HG03045 (cell line): ENCODE data around the gene ACSF3.

Experiments used
- ATAC-seq: cut with Tn5 transposase; IDR thresholded peaks from one replicate; pipeline ENCODE4 v1.9.1; 2021; ENCODE audit warnings: mild to moderate bottlenecking, moderate library complexity; ENCODE audit not compliant: unreplicated experiment

The ACSF3 gene

DNA sequence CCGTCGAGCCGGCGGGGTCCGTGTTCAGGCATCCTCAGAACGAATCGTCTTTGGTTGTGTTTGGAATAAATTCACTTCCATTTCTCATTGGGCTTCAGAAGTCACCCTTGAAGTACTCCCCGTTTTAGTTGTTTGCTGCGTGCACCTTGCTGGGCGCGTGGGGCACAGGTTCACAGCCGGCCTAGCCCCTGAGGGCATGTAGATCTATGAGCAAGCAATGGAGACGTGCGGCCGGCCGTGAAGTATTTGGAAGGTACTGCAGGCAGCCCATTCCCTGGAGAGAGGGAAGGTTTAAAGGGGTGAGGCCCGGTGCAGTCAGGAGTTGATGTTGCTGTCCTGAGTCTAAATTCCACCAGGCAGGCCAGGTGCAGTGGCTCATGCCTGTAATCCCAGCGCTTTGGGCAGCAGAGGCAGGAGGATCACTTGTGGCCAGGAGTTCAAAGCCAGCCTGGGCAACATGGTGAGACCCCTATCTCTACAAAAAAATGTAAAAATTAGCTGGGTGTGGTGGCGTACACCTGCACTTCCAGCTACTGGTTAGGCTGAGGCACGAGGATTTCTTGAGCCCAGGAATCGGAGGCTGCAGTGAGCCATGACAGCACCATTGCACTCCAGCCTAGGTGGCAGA, 714 bp downstream of the ACSF3 start:
- ATAC-seq, result no peak

DNA sequence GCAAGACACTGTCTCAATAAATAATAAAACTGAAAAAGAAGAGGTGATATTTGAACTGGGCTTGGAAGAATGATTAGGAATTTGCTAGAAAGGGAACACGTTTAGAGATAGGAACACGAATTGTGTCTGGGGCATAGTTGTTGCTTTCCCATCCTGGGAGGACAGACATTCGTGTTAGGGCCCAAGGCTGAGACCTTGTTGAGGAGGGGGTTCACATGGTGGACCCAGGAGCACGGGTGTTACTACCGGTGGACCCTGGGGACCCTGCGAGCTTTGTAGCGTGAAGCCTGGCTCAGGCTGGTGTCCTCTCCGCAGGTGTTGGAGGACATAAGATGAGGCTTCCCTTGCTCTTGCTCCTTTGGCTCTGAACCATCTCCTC, 1.2 kb downstream of the ACSF3 start:
- ATAC-seq, result no peak

DNA sequence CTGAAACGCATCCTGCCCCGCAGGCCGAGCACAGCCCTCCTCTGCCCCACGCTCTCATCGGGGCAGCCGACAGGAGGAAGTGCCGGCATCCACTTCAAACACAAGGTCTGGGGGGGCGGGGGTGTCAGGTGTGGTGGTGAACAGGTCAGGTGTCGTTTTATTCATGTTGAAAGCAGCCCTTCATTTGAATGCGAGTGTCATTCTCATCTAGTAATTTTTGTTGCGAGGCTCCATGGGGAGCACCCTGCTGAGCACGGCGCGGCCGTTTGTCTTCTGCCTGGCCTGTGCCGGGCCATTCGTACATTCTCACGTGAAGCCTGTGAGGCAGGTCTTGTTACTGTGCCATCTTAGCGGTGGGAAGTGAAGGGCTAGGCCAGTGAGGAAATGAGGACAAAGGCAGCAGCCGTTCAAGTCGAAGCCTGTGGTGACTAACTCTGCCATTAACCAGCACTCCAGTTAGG, 1.9 kb downstream of the ACSF3 start:
- no peak for ATAC-seq

DNA sequence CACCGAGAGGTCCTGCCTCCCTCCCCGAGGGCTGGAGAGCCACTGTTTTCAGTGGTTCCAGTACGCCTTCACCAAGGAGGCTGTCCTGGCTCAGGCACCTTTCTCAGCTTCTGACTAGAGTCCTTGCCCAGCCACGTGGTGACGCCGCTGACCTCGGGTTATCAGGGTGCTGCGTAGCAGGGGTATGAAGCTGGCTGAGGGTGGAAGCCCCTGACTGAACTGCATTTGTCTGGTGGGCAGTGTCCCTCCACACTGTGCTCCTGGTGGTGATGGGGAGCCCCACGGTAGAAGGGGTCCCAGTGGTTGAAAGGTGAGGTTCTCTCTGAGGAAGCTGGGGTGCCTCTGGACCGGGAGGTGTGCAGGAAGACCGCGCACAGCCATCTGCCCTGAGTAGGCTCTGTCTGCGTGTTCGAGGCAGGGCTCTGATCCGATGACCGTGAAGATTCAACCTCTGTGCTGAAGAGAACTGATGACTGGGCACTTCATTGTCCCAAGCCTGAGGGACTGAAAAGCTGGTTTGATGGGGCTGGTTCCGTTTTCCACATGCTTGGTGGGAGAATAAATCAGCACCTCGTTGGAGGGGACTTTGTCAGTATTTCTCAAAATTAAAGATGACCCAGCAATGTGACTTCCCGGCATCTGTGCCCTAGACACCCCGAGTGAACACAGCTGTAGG, 2.5 kb downstream of the ACSF3 start:
- no peak for ATAC-seq

DNA sequence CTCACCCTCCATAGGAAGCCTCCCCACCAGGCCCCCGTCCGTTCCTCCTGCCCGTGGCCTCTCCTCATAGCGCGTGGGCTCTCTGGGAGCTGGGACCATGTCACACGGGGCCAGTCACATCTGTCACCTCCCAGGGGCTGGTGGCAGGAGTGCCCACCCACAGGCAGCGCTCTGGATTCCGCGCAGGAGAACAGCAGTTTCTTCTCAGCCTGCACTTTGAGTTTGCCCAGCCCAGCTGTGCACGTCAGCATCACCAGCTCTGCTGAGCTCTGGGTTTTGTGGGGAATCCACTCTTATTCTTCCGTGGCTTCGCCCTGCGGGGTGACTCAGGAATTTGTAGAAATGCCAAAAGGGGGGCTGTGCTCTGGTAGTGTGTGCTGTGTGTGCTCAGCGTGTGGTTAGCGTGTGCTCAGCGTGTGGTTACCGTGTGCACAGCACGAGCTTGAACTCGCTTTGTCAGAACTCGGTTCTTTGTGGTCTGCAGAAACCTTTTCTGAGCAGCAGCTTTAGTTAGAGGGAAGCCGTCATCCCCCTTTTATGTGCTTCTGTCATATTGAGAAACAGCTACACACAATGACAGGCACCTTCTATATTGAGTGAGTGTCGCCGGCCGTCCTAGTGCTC, 3.2 kb downstream of the ACSF3 start:
- ATAC-seq, result no peak

GRCh38 chr16:89097392-89097772, 3.7 kb downstream of the ACSF3 start:
- no peak for ATAC-seq

DNA sequence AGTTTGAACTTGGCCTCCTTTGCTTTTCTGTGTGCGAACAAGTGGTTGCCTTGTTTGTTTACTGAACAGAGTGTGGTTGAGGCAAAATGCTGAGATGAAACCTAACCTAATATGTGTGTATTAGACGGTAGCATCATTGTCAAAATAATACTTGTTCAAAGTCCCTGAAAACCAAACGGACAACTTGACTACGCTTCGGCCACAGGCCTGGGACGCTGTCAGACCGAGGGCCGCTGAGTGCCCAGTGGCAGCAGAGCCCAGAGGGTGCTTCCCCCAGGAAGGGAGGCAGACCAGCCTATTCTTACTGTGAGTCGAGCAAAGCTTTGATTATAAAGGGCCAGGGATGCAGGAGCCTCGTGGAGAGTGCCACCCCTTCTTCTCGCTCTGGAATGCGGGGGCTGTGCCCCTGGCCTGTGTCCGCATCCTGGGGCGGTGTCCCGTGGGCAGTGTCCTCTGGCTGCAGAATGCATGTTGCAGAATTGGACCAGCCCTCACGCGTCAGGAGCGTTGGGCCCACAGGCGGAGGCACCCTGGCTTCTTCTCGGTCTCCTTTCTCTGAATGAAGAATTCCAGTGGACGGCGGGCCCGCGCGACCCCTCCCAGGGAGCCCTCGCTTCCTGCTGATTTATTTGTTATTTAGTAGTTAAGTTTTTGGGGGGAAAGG, 5.2 kb downstream of the ACSF3 start:
- ATAC-seq, result no peak

GRCh38 chr16:89099905-89100304, 6.3 kb downstream of the ACSF3 start:
- no peak for ATAC-seq

GRCh38 chr16:89100601-89101302, 7.1 kb downstream of the ACSF3 start:
- ATAC-seq, result no peak

GRCh38 chr16:89101303-89102040, 7.8 kb downstream of the ACSF3 start:
- ATAC-seq, result no peak

DNA sequence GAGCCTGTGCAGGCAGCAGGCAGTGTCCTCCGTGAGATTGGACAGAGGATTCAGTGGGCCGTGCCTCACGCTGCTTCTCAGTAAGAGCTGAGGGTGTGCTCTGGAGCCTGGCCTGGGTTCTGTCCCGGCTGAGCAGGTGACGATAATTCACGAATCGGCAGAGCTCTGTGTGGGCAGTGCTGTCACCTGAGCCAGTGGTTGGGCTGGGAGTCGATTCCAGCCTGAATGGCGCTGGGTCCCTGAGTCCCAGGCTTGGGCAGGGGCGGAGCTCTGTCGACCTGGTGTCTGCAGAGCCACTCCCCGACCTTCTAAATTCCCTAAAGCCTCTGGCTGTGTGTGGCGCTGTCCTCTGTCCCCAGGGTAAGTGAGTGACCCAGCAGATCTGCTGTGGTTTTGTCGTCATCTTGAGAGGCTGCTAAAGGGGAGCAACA, 8.4 kb downstream of the ACSF3 start:
- ATAC-seq, result no peak

DNA sequence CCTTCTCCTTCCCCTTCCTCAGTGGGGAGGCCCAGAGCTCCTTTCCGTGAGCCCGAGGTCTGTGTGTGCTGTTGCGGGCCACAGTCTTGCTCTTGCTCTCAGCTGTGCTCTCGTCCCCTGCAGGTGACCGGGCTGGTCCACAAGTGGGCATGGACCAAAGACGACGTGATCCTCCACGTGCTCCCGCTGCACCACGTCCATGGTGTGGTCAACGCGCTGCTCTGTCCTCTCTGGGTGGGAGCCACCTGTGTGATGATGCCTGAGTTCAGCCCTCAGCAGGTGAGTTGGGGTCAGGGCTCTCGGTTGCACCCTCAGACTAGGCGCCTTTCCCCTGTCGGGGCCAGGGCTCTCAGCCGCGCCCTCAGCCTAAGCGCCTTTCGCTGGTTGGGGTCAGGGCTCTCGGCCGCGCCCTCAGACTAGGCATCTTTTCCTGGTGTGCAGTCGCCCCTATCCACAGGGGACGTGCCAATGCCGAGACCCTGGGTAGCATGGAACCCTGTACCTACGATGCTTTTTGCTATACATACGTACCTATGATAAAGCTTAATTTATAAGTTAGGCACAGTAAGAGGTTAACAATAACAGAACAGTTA, 8.9 kb downstream of the ACSF3 start:
- no peak for ATAC-seq

GRCh38 chr16:89103156-89103555, 9.5 kb downstream of the ACSF3 start:
- ATAC-seq, result no peak

DNA sequence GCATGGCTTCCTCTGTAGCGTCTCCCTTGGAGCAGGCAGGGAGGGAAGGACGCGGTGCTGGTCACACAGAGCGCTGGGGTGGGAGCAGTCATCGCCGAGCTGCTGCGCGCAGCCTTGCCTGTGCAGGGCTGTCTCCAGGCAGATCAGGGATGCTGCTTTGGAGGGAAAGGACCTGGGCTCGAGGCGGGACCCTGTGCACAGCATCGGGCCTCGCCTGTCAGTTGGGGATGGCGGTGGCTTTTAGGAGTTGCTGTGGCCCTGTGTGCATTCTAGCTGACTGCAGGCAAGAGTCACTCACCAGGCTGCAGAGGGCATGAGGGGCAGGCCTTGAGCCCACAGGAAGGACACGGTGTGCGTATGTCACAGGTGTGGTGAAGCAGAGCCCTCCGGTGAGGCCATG, 10.1 kb downstream of the ACSF3 start:
- no peak for ATAC-seq

DNA sequence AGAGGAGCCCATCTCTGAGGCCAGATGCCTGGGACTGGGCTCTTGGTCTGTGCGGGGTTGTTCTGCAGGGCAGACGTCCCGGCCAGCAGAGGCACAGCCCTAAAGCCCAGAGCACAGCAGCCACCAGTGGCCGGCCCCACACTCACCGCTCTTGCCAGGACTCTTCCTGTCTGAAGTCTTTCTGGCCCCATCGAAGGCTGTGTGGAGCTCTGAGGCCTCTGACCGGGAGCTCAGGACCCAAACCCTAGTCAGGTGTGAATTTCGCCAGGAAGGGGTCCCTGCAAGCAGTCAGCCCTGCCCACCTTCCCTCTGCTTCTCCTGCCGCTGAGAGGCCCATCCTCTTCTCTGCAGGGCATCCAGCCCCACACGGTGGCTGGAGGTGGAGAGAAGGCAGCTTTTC, 10.7 kb downstream of the ACSF3 start:
- no peak for ATAC-seq

DNA sequence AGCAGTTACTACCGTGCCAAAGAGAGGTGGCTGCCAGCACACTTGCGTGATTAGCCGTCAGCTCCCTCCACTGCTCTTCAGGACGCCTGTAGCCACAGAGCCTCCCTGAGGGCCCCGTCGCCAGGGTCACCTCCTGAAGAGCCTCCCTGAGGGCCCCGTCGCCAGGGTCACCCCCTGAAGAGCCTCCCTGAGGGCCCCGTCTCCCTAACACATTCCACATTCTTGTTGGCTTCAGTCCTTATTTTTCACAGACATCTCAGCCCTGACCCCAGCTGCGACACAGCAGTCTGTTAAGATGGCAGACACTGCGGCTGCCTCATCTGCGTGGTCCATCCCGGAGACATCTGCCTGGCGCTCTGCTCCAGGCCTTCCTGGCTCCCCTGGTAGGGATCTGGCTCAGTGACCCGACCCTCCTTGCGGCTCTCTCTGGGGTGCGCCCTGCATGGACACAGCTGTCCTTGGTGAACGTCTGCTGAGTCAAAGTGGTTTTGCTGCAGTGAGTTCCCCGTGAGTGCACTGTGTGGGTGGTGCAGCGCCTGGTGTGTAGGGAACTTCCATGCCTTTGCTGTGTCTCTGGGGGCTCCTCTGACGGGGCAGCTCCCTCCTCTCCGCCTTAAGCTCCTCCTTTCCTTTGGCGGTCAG, 11.4 kb downstream of the ACSF3 start:
- ATAC-seq, result no peak

DNA sequence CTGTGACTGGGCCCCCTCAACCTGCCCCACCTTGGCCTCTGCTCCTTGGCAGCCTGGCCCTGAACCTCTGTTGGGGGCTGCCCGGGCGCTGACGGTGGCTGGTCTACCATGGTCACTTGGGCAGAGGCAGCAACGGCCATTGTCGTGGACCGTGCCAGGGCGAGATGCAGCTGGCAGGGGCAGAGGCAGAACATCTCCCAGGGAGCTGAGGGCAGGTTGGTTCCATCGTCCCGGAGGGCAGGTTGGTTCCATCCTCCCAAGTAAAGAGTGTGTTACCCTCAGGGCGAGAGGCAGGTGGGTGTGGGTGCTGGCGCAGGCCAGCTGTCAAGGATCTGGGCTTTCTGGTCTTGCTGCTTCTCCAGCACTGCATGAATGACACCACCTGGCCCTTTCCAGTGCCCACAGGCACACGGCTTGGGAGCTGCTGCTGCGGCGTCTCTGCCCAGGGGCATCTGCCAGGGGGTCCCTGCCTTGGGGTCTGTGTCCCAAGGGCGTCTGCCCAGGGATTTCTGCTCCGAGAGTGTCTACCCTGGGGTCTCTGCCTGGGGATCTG, 12.0 kb downstream of the ACSF3 start:
- ATAC-seq, result no peak

DNA sequence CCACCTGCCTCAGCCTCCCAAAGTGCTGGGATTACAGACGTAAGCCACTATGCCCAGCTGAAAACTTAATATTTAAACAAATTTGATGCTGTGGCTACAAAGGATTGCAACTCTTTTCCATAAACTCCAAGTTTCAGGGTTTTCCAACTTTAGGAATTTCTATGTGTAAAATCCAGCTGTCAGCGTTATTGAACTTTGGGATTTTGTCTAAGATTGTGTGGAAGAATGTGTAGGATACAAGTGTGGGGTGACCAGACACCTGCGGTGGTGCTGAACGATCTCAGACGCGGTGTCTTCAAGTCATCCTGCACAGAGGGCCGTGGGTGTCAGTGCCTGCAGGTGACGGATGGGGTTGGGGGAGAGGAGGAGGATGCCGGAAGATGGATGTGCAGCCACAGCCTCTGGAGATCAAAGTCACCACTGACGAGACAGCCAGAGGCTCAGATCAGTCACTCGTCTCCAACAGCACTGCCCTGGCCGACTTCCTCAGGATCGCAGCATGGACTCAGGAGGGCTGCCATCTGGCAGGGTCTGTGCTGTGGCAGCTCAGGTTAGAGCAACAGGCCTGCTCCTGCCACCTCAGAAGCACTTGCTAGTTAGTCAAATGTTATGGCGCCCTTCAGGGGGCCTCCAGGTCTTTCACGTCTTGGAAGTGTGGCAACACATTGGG, 13.0 kb downstream of the ACSF3 start:
- no peak for ATAC-seq

- no peak for ATAC-seq
Observed at GRCh38 chr16:89107203-89107582, 13.5 kb downstream of the ACSF3 start.
